C4-2B (cell line): ENCODE measurements around the gene ZBTB7A.

ENCODE experiments used
- CTCF ChIP-seq: fragments of 450-650 bp; conservative IDR thresholded peaks from 2 replicates; pipeline ENCODE4 v1.5.1; 2017; ENCODE audit warnings: mild to moderate bottlenecking
- ZFX ChIP-seq: fragments of 450-650 bp; IDR thresholded peaks from 2 replicates; pipeline ENCODE4 v1.6.1; 2017

DNA sequence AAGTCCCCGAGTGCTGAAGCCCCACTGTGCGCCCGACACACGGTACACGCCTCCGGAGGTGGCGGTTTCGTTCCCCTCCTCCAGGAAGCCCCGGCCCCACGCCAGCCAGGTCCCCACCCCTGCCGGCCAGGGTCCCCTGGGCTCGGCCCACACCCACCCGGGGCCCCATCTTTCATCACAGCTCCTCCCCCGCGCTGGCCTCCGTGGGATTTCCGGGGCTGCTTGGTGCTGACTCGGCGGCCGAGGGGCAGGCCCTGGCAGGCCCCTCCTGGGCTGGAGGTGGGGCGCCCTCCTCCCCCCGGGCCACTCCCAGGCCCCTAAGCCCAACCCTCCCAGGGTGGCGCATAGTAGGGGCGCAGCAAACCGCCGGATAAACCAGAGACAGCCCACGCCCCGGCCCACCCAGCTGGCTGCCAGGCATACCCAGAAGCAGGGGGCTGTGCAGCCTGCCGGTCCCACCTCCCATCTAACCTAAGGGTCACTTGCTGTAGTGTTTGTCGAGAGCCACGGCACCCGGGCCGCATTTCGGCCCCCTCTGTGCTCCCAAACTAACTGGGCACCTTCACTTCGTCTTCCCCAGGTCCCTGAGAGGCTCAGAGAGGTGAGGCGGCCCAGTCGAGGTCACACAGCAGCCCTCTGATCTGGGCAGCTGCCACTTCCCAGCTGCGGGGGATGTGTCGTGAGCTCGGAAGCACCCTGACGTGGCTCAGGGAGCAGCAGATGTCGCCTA, 6.6 kb downstream of the ZBTB7A start:
- no peak for TF ChIP-seq CTCF
- TF ChIP-seq ZFX, result no peak
